A673 (cell line): ENCODE data around the gene WFDC12.

ENCODE experiments used
- CTCF ChIP-seq: fragments of 300-800, 200-600 bp; sonication (generic); conservative IDR thresholded peaks from 2 replicates; pipeline ENCODE4 v1.5.1; 2017; ENCODE audit warnings: low read depth, mild to moderate bottlenecking, antibody characterized with exemption, low read length, moderate library complexity, mixed read lengths
- EZH2 ChIP-seq: fragments of 200-600 bp; sonication (generic); IDR thresholded peaks from 2 replicates; pipeline ENCODE4 v1.6.1; 2017; ENCODE audit warnings: borderline replicate concordance, low read depth, mild to moderate bottlenecking, mixed read lengths, antibody characterized with exemption, low read length; ENCODE audit not compliant: poor library complexity, severe bottlenecking

- peak; percentile 56 for TF ChIP-seq CTCF
- TF ChIP-seq EZH2, result no peak
These were observed 43.2 kb downstream of the WFDC12 start for GRCh38 chr20:45080867-45081624.
